ENCODE measurements around the gene ZMYM5. TPM values are rescaled to one million over a fixed set of nuclear protein-coding genes. Genes with fewer than 3 reads are reported as not detected.

ZMYM5 gene
- total RNA-seq, 6 experiments from 2014 or later: 3.8 to 6.9 (median 4.4) TPM

DNA sequence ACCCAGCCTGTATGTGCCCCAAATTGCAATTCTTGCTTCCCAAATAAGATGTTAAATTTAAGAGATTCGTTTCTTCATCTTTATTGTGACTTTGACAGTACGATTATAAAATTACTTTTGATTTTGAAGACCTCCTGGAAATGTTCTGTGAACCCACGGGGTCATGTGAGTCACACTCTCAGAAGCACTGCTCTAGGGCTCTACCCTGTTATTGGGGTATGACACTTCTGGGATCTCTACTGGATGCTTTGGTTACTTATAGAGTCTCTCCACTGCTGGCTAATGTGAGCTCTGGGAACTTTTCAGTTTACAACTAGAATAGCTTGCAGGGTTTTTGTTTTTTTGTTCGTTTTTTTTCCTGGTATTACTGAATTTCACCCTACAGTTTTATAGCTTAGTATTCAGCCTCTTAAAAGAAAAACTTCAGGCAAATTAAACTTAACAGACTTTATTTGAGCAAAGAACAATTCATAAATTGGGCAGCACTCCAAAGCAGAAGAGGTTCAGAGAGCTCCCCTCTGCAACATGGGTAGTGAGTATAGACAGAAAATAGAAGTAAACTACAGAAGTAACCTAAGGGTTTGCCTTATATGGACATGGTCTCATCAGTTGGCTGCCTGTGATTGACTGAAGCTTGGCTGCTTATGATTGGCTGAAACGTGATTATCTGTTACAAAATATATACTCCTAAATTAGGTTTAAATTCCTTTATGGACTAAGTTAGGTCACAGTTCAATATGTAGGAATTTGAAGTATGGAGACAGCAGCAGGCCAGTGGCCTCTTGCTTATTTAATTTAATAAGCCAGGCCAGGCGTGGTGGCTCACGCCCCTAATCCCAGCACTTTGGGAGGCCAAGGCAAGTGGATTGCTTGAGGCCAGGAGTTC, 52.2 kb downstream of the ZMYM5 start:
- H3K27ac ChIP-seq: no peak overlapping the region
- DNase-seq (no peak), ATAC-seq (no peak)
- no peaks in the 10 kb centered on the region for H3K27me3 ChIP-seq
- no peak overlapping the region for H3K4me3 ChIP-seq
- intact Hi-C loops (cut with DNase I): no loop called here
- H3K9me3 ChIP-seq: no peaks in the 10 kb centered on the region
- no peaks in the 10 kb centered on the region for H3K36me3 ChIP-seq
- over 99% methylated on average over 7 of the region's 7 CpGs for WGBS (ENCODE audit: insufficient coverage, low coverage, low lambda C conversion rate, missing lambda C conversion rate)
- H3K4me1 ChIP-seq: no peaks in the 10 kb centered on the region
- TF ChIP-seq, protein P1, sequence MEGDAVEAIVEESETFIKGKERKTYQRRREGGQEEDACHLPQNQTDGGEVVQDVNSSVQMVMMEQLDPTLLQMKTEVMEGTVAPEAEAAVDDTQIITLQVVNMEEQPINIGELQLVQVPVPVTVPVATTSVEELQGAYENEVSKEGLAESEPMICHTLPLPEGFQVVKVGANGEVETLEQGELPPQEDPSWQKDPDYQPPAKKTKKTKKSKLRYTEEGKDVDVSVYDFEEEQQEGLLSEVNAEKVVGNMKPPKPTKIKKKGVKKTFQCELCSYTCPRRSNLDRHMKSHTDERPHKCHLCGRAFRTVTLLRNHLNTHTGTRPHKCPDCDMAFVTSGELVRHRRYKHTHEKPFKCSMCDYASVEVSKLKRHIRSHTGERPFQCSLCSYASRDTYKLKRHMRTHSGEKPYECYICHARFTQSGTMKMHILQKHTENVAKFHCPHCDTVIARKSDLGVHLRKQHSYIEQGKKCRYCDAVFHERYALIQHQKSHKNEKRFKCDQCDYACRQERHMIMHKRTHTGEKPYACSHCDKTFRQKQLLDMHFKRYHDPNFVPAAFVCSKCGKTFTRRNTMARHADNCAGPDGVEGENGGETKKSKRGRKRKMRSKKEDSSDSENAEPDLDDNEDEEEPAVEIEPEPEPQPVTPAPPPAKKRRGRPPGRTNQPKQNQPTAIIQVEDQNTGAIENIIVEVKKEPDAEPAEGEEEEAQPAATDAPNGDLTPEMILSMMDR (IDR thresholded peaks at IDR 0.05): no peak
- TF ChIP-seq POLR2A (IDR thresholded peaks at IDR 0.05): no peak

DNA sequence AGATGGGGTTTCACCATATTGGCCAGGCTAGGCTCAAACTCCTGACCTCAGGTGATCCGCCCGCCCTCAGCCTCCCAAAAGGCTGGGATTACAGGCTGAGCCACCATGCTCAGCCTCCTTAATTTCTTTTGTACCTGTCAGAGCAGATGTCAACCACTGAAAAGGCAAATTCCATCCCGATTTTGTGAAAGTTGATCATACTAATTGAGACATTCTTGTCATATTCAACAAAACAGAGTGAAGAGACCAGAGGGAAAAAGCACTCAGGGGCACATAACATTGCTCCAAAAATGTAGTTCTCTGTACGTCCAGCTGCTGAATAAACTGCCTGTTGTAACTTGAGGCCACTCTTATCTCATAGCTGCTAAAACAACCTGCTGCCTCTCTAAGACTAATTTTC, 53.3 kb downstream of the ZMYM5 start:
- Histone ChIP-seq H3K9me3 (no peaks in the 10 kb centered on the region), H3K4me3 (no peak overlapping the region), H3K4me1 (no peaks in the 10 kb centered on the region), H3K27me3 (no peaks in the 10 kb centered on the region), H3K27ac (no peak overlapping the region), H3K36me3 (no peaks in the 10 kb centered on the region)
- no peak for TF ChIP-seq POLR2A (IDR thresholded peaks at IDR 0.05)
- TF ChIP-seq, protein P1 (IDR thresholded peaks at IDR 0.05): no peak
- no peak for DNase-seq
- intact Hi-C loops (cut with DNase I): no loop called here
- WGBS (ENCODE audit: insufficient coverage, low coverage, low lambda C conversion rate, missing lambda C conversion rate): 87% methylated on average over 4 of the region's 4 CpGs
- ATAC-seq: no peak

DNA sequence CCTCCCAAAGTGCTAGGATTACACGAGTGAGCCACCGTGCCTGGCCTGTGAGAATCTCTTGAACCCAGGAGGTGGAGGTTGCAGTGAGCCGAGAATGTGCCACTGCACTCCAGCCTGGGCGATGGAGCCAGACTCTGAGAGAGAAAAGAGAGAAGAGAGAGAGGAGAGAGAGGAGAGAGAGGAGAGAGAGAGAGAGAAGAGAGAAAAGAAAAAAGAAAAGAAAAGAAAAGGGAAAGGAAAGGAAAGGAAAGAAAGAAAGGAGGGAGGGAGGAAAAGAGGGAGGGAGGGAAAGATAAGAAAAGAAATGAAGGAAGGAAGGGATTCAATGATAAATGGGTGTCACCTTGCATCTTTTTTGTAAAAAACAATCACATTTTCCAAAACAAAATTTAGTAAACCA, 57.7 kb downstream of the ZMYM5 start:
- Histone ChIP-seq H3K27me3 (no peaks in the 10 kb centered on the region), H3K9me3 (no peaks in the 10 kb centered on the region), H3K36me3 (no peaks in the 10 kb centered on the region), H3K27ac (no peak overlapping the region), H3K4me3 (no peak overlapping the region), H3K4me1 (no peaks in the 10 kb centered on the region)
- WGBS (ENCODE audit: insufficient coverage, low coverage, low lambda C conversion rate, missing lambda C conversion rate): 83% methylated on average over 4 of the region's 4 CpGs
- DNase-seq: no peak
- no peak for ATAC-seq
- intact Hi-C loops (cut with DNase I): no loop called here
- TF ChIP-seq POLR2A (IDR thresholded peaks at IDR 0.05): no peak
- TF ChIP-seq, protein P1 (IDR thresholded peaks at IDR 0.05): no peak

DNA sequence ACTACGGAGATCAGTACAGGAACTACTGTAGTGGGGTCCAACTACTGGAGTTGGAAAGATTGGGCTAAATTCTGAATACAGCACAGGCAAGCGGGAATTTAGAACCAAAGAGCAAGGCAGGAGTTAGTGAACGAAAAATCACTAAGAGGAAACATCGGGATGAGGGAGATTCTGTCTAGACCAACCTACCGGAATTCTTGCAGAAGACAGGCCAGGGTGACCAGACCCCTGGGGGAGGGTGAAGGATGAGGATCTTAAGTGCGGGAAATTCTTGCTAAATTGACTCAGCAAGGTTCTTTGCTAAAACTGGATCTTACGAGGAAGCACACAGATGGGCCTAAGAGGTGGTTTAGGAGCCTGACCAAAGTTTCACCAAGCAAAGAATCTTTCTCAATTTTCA, 67.5 kb downstream of the ZMYM5 start:
- WGBS (ENCODE audit: insufficient coverage, low coverage, low lambda C conversion rate, missing lambda C conversion rate): 88% methylated on average over 7 of the region's 7 CpGs
- Histone ChIP-seq H3K9me3 (no peaks in the 10 kb centered on the region), H3K36me3 (no peaks in the 10 kb centered on the region), H3K27ac (no peak overlapping the region), H3K27me3 (no peaks in the 10 kb centered on the region), H3K4me3 (no peak overlapping the region), H3K4me1 (no peaks in the 10 kb centered on the region)
- intact Hi-C loops (cut with DNase I): no loop called here
- DNase-seq (no peak), ATAC-seq (no peak)
- no peak for TF ChIP-seq POLR2A (IDR thresholded peaks at IDR 0.05)
- TF ChIP-seq, protein P1 (IDR thresholded peaks at IDR 0.05): no peak
